ENCODE results near the gene DMRTB1.

DMRTB1 gene

DNA sequence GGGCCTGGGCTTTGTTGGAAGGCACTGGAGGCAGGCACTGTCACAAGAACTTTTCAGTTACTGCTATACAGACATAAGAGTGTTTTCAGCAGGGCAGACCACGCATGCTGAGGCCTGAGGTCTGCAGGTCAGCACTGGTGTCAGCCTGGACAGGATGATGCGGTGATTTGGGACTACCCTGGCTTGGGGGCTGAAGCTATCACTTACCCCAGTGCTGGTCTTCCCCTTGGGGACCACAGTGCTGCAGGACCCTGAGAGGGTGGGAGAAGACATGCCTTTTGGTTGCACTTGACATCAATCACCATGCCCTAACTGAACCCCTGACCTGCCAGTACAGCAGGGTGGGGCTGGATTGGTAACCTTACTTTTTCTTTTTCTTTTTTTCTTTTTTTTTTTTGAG is 9.2 kb downstream of the DMRTB1 start:
- H3K4me3 ChIP-seq (ENCODE audit: low read depth, low read length): no peak overlapping the region
- H3K9ac ChIP-seq (ENCODE audit: low read depth, low read length): no peak overlapping the region
- peaks cover 4% of the 10 kb centered on the region for H3K27me3 ChIP-seq (ENCODE audit: control insufficient read depth, insufficient read depth, low read length)
- peaks cover 2% of the 10 kb centered on the region for H3K4me1 ChIP-seq (ENCODE audit: control insufficient read depth, insufficient read depth, low read length)
- H3K36me3 ChIP-seq (ENCODE audit: control insufficient read depth, insufficient read depth, low read length): peaks cover 2% of the 10 kb centered on the region
- no peaks in the 10 kb centered on the region for H3K9me3 ChIP-seq (ENCODE audit: control insufficient read depth, insufficient read depth, low read length)

DNA sequence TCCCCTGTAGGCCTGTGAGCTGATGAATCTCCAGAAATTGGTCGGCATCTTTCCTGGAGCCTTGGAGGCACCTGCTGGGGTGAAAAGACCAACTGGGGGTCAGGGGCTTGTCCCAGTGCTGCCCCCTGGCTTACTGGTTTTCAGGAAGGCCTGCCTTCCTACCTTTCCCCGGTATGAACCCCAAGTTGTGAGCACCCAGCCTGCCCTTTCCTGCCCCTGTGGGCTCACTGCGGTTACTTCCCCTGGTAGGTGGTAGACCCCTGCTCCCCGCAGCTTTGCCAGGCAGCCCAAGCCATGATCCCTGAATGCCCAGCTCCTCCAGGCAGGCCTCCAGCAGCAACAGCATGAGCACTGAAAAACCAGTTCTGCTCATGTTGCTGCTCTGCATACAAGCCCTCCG is 10.2 kb downstream of the DMRTB1 start:
- H3K36me3 ChIP-seq (ENCODE audit: control insufficient read depth, insufficient read depth, low read length): peaks cover 2% of the 10 kb centered on the region
- H3K9me3 ChIP-seq (ENCODE audit: control insufficient read depth, insufficient read depth, low read length): no peaks in the 10 kb centered on the region
- no peak overlapping the region for H3K4me3 ChIP-seq (ENCODE audit: low read depth, low read length)
- peaks cover 4% of the 10 kb centered on the region for H3K27me3 ChIP-seq (ENCODE audit: control insufficient read depth, insufficient read depth, low read length)
- peaks cover 2% of the 10 kb centered on the region for H3K4me1 ChIP-seq (ENCODE audit: control insufficient read depth, insufficient read depth, low read length)
- no peak overlapping the region for H3K9ac ChIP-seq (ENCODE audit: low read depth, low read length)

DNA sequence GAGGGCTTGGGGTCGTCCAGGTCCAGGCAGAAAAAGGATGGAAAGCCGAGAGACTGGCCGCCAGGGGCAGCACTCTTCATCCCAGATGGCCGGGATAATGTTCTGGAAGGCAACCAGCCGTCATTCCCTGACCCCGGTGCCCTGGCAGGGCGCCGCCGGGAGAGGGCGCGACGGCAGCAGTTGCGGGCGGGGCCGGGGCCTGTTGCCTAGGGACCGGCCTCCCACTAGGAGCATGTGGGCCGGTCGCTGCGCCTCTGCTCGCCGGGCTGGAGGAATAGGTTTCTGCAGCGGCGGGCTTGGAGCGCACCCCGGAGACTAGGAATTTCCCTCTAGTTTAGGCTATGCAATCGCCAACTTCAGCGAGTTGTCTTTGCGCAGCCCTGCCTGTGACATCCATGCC is 11.0 kb downstream of the DMRTB1 start:
- Histone ChIP-seq H3K4me3 (ENCODE audit: low read depth, low read length) (no peak overlapping the region), H3K9me3 (ENCODE audit: control insufficient read depth, insufficient read depth, low read length) (no peaks in the 10 kb centered on the region), H3K9ac (ENCODE audit: low read depth, low read length) (no peak overlapping the region), H3K4me1 (ENCODE audit: control insufficient read depth, insufficient read depth, low read length) (peaks cover 2% of the 10 kb centered on the region), H3K27me3 (ENCODE audit: control insufficient read depth, insufficient read depth, low read length) (peaks cover 4% of the 10 kb centered on the region), H3K36me3 (ENCODE audit: control insufficient read depth, insufficient read depth, low read length) (peaks cover 2% of the 10 kb centered on the region)

DNA sequence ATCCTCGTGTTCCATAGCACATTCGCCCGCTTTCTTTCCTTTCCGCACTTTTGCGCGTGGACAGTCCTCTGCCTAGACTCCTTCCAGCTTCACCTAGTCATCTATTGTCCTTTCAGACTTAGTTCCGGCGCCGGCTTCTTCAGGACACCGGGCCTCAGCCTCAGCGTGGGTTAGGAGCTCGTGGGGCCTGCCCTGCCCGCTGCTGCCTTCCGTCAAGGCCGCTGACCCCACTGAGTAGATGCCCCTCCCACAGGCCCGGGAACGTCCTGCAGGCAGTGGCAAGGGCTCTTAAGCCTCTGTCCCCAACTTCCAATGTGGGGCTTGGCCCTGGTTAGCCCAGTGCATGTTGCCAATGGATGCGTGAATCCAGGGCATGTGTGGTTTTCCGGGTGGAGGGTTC is 11.4 kb downstream of the DMRTB1 start:
- Histone ChIP-seq H3K9ac (ENCODE audit: low read depth, low read length) (no peak overlapping the region), H3K9me3 (ENCODE audit: control insufficient read depth, insufficient read depth, low read length) (no peaks in the 10 kb centered on the region), H3K4me1 (ENCODE audit: control insufficient read depth, insufficient read depth, low read length) (peaks cover 2% of the 10 kb centered on the region), H3K36me3 (ENCODE audit: control insufficient read depth, insufficient read depth, low read length) (peaks cover 2% of the 10 kb centered on the region), H3K4me3 (ENCODE audit: low read depth, low read length) (no peak overlapping the region), H3K27me3 (ENCODE audit: control insufficient read depth, insufficient read depth, low read length) (peaks cover 4% of the 10 kb centered on the region)

GRCh38 chr1:53471000-53471399 is 11.8 kb downstream of the DMRTB1 start:
- Histone ChIP-seq H3K27me3 (ENCODE audit: control insufficient read depth, insufficient read depth, low read length) (peaks cover 4% of the 10 kb centered on the region), H3K9ac (ENCODE audit: low read depth, low read length) (no peak overlapping the region), H3K4me1 (ENCODE audit: control insufficient read depth, insufficient read depth, low read length) (peaks cover 2% of the 10 kb centered on the region), H3K36me3 (ENCODE audit: control insufficient read depth, insufficient read depth, low read length) (peaks cover 2% of the 10 kb centered on the region), H3K9me3 (ENCODE audit: control insufficient read depth, insufficient read depth, low read length) (no peaks in the 10 kb centered on the region), H3K4me3 (ENCODE audit: low read depth, low read length) (no peak overlapping the region)

- Histone ChIP-seq H3K27me3 (ENCODE audit: control insufficient read depth, insufficient read depth, low read length) (peaks cover 4% of the 10 kb centered on the region), H3K36me3 (ENCODE audit: control insufficient read depth, insufficient read depth, low read length) (no peaks in the 10 kb centered on the region), H3K4me1 (ENCODE audit: control insufficient read depth, insufficient read depth, low read length) (peaks cover 2% of the 10 kb centered on the region)
These were observed 14.3 kb downstream of the DMRTB1 start for GRCh38 chr1:53473463-53473862.

DNA sequence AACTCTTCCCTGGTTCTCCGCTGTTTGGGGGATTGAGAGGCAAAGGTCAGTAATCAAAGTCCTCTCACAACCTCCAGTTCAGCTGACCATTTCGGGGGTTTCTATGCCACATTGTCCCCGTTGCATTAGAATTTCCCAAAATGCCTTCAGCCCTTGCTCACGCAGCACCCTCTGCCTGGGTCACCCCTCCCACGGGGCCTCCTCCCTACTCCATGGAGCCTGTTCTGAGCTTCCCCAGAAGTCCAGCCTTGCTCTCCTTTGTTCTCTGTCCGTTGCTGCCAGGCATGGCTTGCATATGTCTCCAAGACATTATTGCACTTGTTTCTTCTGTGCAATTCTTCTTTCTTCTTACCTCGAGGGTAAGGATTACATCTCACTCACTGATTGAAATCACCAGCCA is 16.5 kb downstream of the DMRTB1 start:
- Histone ChIP-seq H3K4me3 (ENCODE audit: low read depth, low read length) (no peak overlapping the region), H3K27me3 (ENCODE audit: control insufficient read depth, insufficient read depth, low read length) (peaks cover 4% of the 10 kb centered on the region), H3K36me3 (ENCODE audit: control insufficient read depth, insufficient read depth, low read length) (no peaks in the 10 kb centered on the region), H3K4me1 (ENCODE audit: control insufficient read depth, insufficient read depth, low read length) (no peaks in the 10 kb centered on the region), H3K9me3 (ENCODE audit: control insufficient read depth, insufficient read depth, low read length) (no peaks in the 10 kb centered on the region), H3K9ac (ENCODE audit: low read depth, low read length) (no peak overlapping the region)

More at GRCh38 chr1:53473463-53473862, 14.3 kb downstream of the DMRTB1 start:
- no peak overlapping the region for H3K4me3 ChIP-seq (ENCODE audit: low read depth, low read length)
- no peak overlapping the region for H3K9ac ChIP-seq (ENCODE audit: low read depth, low read length)
- no peaks in the 10 kb centered on the region for H3K9me3 ChIP-seq (ENCODE audit: control insufficient read depth, insufficient read depth, low read length)

DNA sequence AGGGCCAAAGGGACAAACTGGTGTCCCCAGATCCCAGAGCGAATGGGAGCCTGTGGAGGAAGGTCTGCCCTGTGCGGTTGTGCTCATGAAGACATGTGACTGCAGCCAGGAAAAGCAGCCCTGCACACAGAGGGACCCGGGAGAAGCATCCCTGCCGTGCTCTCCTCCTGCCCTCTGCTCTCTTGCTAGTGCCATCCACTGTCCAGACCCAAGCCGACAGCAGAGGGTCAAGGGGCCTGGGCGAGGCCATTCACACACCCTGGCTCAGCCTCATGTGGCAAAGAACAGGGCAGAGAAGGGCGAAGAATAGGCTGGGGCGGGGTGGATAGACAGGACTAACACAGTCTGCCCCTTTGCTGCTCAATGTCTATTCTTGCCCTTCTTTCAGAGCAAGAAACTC is 17.4 kb downstream of the DMRTB1 start:
- no peaks in the 10 kb centered on the region for H3K4me1 ChIP-seq (ENCODE audit: control insufficient read depth, insufficient read depth, low read length)
- H3K36me3 ChIP-seq (ENCODE audit: control insufficient read depth, insufficient read depth, low read length): no peaks in the 10 kb centered on the region
- H3K27me3 ChIP-seq (ENCODE audit: control insufficient read depth, insufficient read depth, low read length): no peaks in the 10 kb centered on the region
- H3K9me3 ChIP-seq (ENCODE audit: control insufficient read depth, insufficient read depth, low read length): no peaks in the 10 kb centered on the region
- H3K9ac ChIP-seq (ENCODE audit: low read depth, low read length): no peak overlapping the region
- no peak overlapping the region for H3K4me3 ChIP-seq (ENCODE audit: low read depth, low read length)

- Histone ChIP-seq H3K27me3 (ENCODE audit: control insufficient read depth, insufficient read depth, low read length) (no peaks in the 10 kb centered on the region), H3K9me3 (ENCODE audit: control insufficient read depth, insufficient read depth, low read length) (no peaks in the 10 kb centered on the region), H3K4me1 (ENCODE audit: control insufficient read depth, insufficient read depth, low read length) (no peaks in the 10 kb centered on the region), H3K36me3 (ENCODE audit: control insufficient read depth, insufficient read depth, low read length) (no peaks in the 10 kb centered on the region), H3K9ac (ENCODE audit: low read depth, low read length) (no peak overlapping the region), H3K4me3 (ENCODE audit: low read depth, low read length) (no peak overlapping the region)
These were observed 18.7 kb downstream of the DMRTB1 start for GRCh38 chr1:53477651-53478501.

GRCh38 chr1:53478502-53478818 is 19.3 kb downstream of the DMRTB1 start:
- H3K9ac ChIP-seq (ENCODE audit: low read depth, low read length): no peak overlapping the region
- no peaks in the 10 kb centered on the region for H3K9me3 ChIP-seq (ENCODE audit: control insufficient read depth, insufficient read depth, low read length)
- H3K36me3 ChIP-seq (ENCODE audit: control insufficient read depth, insufficient read depth, low read length): no peaks in the 10 kb centered on the region
- no peaks in the 10 kb centered on the region for H3K4me1 ChIP-seq (ENCODE audit: control insufficient read depth, insufficient read depth, low read length)
- H3K27me3 ChIP-seq (ENCODE audit: control insufficient read depth, insufficient read depth, low read length): no peaks in the 10 kb centered on the region
- no peak overlapping the region for H3K4me3 ChIP-seq (ENCODE audit: low read depth, low read length)

- Histone ChIP-seq H3K9me3 (ENCODE audit: control insufficient read depth, insufficient read depth, low read length) (no peaks in the 10 kb centered on the region), H3K4me3 (ENCODE audit: low read depth, low read length) (no peak overlapping the region), H3K27me3 (ENCODE audit: control insufficient read depth, insufficient read depth, low read length) (no peaks in the 10 kb centered on the region), H3K4me1 (ENCODE audit: control insufficient read depth, insufficient read depth, low read length) (no peaks in the 10 kb centered on the region), H3K9ac (ENCODE audit: low read depth, low read length) (no peak overlapping the region), H3K36me3 (ENCODE audit: control insufficient read depth, insufficient read depth, low read length) (no peaks in the 10 kb centered on the region)
These were observed 21.5 kb downstream of the DMRTB1 start for GRCh38 chr1:53480678-53481077.

DNA sequence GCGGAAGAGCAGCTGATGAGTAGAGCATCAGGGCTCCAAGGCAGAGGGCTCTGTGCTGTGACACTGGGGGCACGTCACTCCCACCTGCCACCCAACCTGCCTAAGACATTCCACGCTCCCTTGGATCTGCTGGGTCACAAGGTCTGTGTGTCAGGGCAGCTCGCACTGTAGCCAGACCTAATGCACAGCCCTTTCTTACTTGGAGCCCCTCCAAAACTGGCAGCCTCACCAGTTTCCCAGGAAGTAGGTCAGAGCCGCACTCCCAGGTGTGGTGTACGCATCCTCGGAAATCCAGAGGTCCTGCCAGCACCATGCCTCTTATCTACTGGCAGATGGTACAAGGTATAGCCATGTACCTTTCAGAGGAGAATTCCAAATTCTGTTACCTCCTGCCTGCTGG is 22.3 kb downstream of the DMRTB1 start:
- Histone ChIP-seq H3K9me3 (ENCODE audit: control insufficient read depth, insufficient read depth, low read length) (no peaks in the 10 kb centered on the region), H3K4me3 (ENCODE audit: low read depth, low read length) (no peak overlapping the region), H3K27me3 (ENCODE audit: control insufficient read depth, insufficient read depth, low read length) (no peaks in the 10 kb centered on the region), H3K36me3 (ENCODE audit: control insufficient read depth, insufficient read depth, low read length) (no peaks in the 10 kb centered on the region), H3K9ac (ENCODE audit: low read depth, low read length) (no peak overlapping the region), H3K4me1 (ENCODE audit: control insufficient read depth, insufficient read depth, low read length) (no peaks in the 10 kb centered on the region)
